Heart left ventricle (tissue), 16 donors: Measurements from ENCODE around the gene MUC4. TPM values are rescaled to one million over a fixed set of nuclear protein-coding genes. Genes with fewer than 3 reads are reported as not detected.
"Not testable (repeated sequence)": the region's sequence is repeated elsewhere in the genome, so short reads cannot be mapped to it uniquely, and the experiment has no call there.

Source experiments
- ATAC-seq, 4 donors: fragments of 200-7000 bp; cut with Tn5 transposase; one replicate each; pipeline ENCODE4 v1.9.1; 2020 to 2022; ENCODE audit warnings: moderate library complexity in 4 of 4, mild to moderate bottlenecking in 3 of 4, moderate number of reproducible peaks in 1 of 4
- DNase-seq, 5 donors: peaks; one replicate each; pipeline ENCODE4 v3.0.0-alpha.2; 2020
- H3K27ac ChIP-seq, 12 donors: fragments of 200-600 bp; sonication (generic) in 4 of 12; one replicate each; pipeline versions ENCODE4 v1.5.0 to v1.8.0; 2016 to 2022; ENCODE audit warnings: mild to moderate bottlenecking in 2 of 12
- H3K27me3 ChIP-seq, 9 donors: fragments of 200-600 bp; sonication (generic) in 2 of 9; one replicate each; pipeline versions ENCODE4 v1.5.1 to v1.8.0; 2016 to 2022; ENCODE audit warnings: mild to moderate bottlenecking in 3 of 9
- H3K36me3 ChIP-seq, 9 donors: fragments of 200-600 bp; sonication (generic) in 2 of 9; one replicate each; pipeline versions ENCODE4 v1.5.0 to v1.8.0; 2018 to 2022; ENCODE audit warnings: mild to moderate bottlenecking in 2 of 9
- H3K4me1 ChIP-seq, 12 donors: fragments of 200-600 bp; sonication (generic) in 4 of 12; one replicate each; pipeline versions ENCODE4 v1.5.0 to v1.8.0; 2016 to 2022; ENCODE audit warnings: mild to moderate bottlenecking in 3 of 12
- H3K4me3 ChIP-seq, 12 donors: fragments of 200-600 bp; sonication (generic) in 4 of 12; one replicate each; pipeline versions ENCODE4 v1.5.0 to v1.8.0; 2017 to 2022; ENCODE audit warnings: mild to moderate bottlenecking in 9 of 12, moderate library complexity in 4 of 12
- H3K9me3 ChIP-seq, 12 donors: fragments of 200-600 bp; sonication (generic) in 4 of 12; one replicate each; pipeline versions ENCODE4 v1.5.0 to v1.8.0; 2016 to 2022; ENCODE audit warnings: mild to moderate bottlenecking in 1 of 12
- POLR2A ChIP-seq, 2 donors: fragments of 450-650 bp; IDR thresholded peaks; one replicate each; pipeline ENCODE4 v1.6.1; 2017; ENCODE audit warnings: antibody characterized with exemption in 2 of 2, mild to moderate bottlenecking in 2 of 2, moderate library complexity in 2 of 2
- WGBS, 4 donors: extraction: QIAGEN DNeasy Blood & Tissue Kit in 2 of 4; methylation state at CpG; one replicate each; pipeline versions ENCODE4 v1.1.5 to v1.1.7; 2013 to 2018; 5-methylcytosine and 5-hydroxymethylcytosine counted together
- intact Hi-C, 10 donors: fragments of 100-400 bp; cut with DNase I; formaldehyde crosslinking; loops; one replicate each; pipeline versions ENCODE4 v1.11.1 to v1.14.2; 2022
- polyA plus RNA-seq, 2 donors: library from polyadenylated mRNA; stranded (reverse); fragments of 200-250 nt; gene quantifications; one replicate each; pipeline ENCODE4 v1.2.3, GENCODE V29; 2013
- total RNA-seq, 9 donors: library from RNA; depleted of rRNA in 2 of 9; stranded (reverse); fragments of >200 nt in 2 of 9; fragmentation: NEBNext Ultra II Directional in 3 of 9; extraction: Animal tissue kit (Norgen Biotek cat#: 25700) in 3 of 9; gene quantifications; one replicate each; pipeline versions ENCODE4 v1.1.0 to v1.2.4, GENCODE V29; 2016 to 2023
- TF ChIP-seq, protein P1 (sequence below), 12 donors: fragments of 200-600 bp; sonication (generic) in 4 of 12; IDR thresholded peaks; one replicate each; pipeline versions ENCODE4 v1.5.0 to v1.8.0; 2018 to 2022; ENCODE audit warnings: antibody characterized with exemption in 12 of 12, mild to moderate bottlenecking in 5 of 12
- donor health status: ischemic (EF 13 %, LVEDD 7.1; RV severe dilation, severe dysfunction).
- donor health status: healthy with polysubstance abuse.
- donor health status: DM: no; HTN: yes; CAD: no.
- donor health status: DM: no; HTN: no; CAD: no.
- donor health status: ischemic (EF 25% LVEDD 6.9; RV normal size, moderate dysfunction).
- donor health status: ischemic (EF 25% LVEDD 5.7; RV mildly dilated, moderate dysfunction).
- donor health status: healthy.
- donor health status: DM: yes; HTN: yes; CAD: no.
- donor health status: ischemic (EF 35%, LVEDD 5.7; RV mildly dilated, moderate dysfunction).
- donor health status: nonischemic (EF 11% LVEDD 7.7; RV severe dilation, severe dysfunction).
- donor health status: DM: yes; HTN: yes; CAD: no.
- donor health status: PGD.
- donor health status: ischemic (EF 29% LVEDD 5.4; RV normal size, mild dysfunction).
- donor health status: nonischemic (EF 23%, LVEDD 6.1; RV moderate dilation, normal function).

MUC4 gene
- total and polyA plus RNA-seq, 11 donors: 0.02 to 0.17 (median 0.03) TPM; not detected in 8

DNA sequence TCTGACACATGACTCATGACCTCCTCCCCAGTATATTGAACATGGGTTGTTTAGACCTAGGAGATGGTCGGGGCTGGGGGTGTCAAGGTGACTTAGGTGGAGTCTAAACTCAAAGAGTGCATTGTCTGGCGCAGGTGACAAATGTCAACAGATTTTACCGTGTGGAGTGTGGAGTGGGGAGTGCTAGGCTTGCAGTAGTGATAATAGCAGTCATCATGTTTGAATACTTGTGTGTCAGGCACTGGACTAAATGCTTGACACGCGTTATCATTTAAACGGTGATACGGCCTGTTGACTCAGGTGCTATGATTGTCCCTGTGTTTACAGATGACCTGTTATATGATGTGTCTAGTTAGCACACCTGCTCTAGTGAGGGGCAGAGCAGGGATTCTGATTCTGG, 60.2 kb downstream of the MUC4 start:
- ATAC-seq (no peak), DNase-seq (no peak)
- H3K27ac ChIP-seq: no peak overlapping the region
- intact Hi-C loops: no loop called here
- no peak overlapping the region for H3K4me3 ChIP-seq
- peaks cover 0 to 16% (median 6%) of the 10 kb centered on the region in 9 donors for H3K27me3 ChIP-seq
- no peaks in the 10 kb centered on the region for H3K9me3 ChIP-seq
- 68 to 80% (median 73%) methylated on average over 7 of the region's 7 CpGs for WGBS, 4 donors
- TF ChIP-seq, protein P1, sequence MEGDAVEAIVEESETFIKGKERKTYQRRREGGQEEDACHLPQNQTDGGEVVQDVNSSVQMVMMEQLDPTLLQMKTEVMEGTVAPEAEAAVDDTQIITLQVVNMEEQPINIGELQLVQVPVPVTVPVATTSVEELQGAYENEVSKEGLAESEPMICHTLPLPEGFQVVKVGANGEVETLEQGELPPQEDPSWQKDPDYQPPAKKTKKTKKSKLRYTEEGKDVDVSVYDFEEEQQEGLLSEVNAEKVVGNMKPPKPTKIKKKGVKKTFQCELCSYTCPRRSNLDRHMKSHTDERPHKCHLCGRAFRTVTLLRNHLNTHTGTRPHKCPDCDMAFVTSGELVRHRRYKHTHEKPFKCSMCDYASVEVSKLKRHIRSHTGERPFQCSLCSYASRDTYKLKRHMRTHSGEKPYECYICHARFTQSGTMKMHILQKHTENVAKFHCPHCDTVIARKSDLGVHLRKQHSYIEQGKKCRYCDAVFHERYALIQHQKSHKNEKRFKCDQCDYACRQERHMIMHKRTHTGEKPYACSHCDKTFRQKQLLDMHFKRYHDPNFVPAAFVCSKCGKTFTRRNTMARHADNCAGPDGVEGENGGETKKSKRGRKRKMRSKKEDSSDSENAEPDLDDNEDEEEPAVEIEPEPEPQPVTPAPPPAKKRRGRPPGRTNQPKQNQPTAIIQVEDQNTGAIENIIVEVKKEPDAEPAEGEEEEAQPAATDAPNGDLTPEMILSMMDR (IDR thresholded peaks at IDR 0.05): no peak
- no peak for TF ChIP-seq POLR2A (IDR thresholded peaks at IDR 0.05)
- H3K36me3 ChIP-seq: no peaks in the 10 kb centered on the region
- peaks cover 0 to 7% (median 0%) of the 10 kb centered on the region in 12 donors for H3K4me1 ChIP-seq

DNA sequence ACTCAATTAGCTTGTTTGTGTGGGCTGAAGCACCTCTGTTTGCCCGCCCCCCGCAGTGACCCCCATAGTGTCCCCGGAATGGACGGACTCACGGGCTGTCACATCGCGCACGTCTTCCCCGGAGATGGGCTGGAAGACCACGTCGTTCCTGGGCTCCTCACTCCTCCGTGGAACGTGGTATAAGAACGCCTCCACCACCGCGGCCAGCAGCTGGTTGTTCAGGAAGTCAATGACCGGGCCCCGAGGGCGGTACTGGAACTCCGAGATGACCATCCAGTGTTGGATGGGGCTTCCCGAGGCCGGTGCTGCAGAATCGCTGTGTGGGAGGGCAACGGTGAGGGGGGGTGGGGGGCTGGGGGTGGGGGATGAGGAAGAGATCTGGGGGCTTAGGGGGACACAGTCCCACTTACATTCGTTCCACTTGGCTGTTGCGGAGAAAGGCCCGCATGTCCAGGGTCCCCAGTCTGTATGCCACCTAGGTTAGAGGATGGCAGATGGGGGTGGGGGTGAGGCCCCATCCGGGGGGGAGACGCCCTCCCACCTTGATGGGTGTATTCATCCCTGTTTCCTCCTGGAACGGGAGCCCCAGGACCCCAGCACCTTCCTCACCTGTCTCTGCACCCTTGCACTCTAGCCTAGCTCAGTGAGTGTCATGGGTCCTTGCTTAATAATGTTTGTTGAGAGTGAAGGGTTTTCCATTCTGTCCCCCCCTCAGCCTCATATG, 60.8 kb downstream of the MUC4 start:
- no peaks in the 10 kb centered on the region for H3K9me3 ChIP-seq
- intact Hi-C loops: no loop called here
- TF ChIP-seq, protein P1 (IDR thresholded peaks at IDR 0.05): no peak
- no peak for TF ChIP-seq POLR2A (IDR thresholded peaks at IDR 0.05)
- DNase-seq: no peak
- no peak overlapping the region for H3K4me3 ChIP-seq
- ATAC-seq: no peak
- H3K4me1 ChIP-seq: peaks cover 0 to 7% (median 0%) of the 10 kb centered on the region in 12 donors
- WGBS, 4 donors: 57 to 92% (median 86%) methylated on average over 1 to 30 of the region's 30 CpGs
- H3K27ac ChIP-seq: no peak overlapping the region
- H3K36me3 ChIP-seq: no peaks in the 10 kb centered on the region
- H3K27me3 ChIP-seq: peaks cover 0 to 16% (median 6%) of the 10 kb centered on the region in 9 donors

DNA sequence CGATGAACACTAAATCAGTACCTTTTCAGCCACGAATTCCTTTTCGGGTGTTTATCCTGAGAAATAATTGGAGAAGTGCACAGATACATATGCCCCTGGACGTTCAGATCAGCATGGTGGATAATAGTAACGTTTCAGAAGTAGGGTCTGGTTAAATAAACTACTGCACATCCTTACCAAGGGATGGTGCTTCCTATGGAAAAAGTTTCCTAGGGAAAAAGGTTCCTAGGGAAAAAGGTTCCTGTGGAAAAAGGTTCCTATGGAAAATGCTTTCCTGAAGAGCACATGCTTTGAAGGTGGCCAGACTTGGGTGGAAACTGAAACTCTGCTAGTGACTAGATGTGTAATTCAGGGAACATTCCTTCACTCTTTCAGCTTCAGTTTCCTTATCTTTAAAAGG, 62.6 kb downstream of the MUC4 start:
- H3K27me3 ChIP-seq: peaks cover 0 to 16% (median 6%) of the 10 kb centered on the region in 9 donors
- H3K27ac ChIP-seq, H3K4me1 ChIP-seq, H3K4me3 ChIP-seq, H3K9me3 ChIP-seq, DNase-seq, H3K36me3 ChIP-seq, ATAC-seq: not testable (repeated sequence)
- 82 to 87% (median 82%) methylated on average over 5 of the region's 5 CpGs for WGBS, 4 donors
- intact Hi-C loops: loop anchor here in 2 of 10 donors (10.0 kb wide), 1 partner anchor 124 kb away; no protein-coding TSS in a partner anchor

DNA sequence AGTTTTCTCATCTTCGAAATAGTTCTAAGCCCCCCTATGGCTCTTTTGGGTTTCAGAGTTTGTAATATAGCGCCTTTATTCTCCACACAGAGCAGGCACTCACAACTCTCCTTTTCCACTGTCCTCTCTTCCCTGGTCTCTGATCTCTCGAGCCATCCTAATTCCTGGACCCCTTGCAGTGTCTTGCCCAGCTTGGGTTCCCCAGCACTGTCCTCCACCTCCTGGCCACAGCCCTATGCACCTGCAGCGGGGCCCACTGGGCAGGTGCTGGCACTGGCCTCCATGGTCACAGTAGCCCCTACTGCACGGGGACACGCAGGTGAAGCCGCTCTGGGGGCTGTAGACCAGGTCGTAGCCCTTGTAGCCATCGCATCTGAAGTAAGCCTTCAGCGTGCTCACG, 63.1 kb downstream of the MUC4 start:
- peaks cover 0 to 7% (median 0%) of the 10 kb centered on the region in 12 donors for H3K4me1 ChIP-seq
- no peak for TF ChIP-seq POLR2A (IDR thresholded peaks at IDR 0.05)
- TF ChIP-seq, protein P1 (IDR thresholded peaks at IDR 0.05): no peak
- H3K27me3 ChIP-seq: peaks cover 0 to 16% (median 6%) of the 10 kb centered on the region in 9 donors
- ATAC-seq (peak in 3 of 4 donors; percentile 8 to 27 (median 10)), DNase-seq (no peak)
- H3K9me3 ChIP-seq: no peaks in the 10 kb centered on the region
- H3K27ac ChIP-seq: no peak overlapping the region
- no peaks in the 10 kb centered on the region for H3K36me3 ChIP-seq
- no peak overlapping the region for H3K4me3 ChIP-seq
- WGBS, 4 donors: 95 to 97% (median 96%) methylated on average over 11 of the region's 11 CpGs
- intact Hi-C loops: loop anchor here in 2 of 10 donors (10.0 kb wide), 1 partner anchor 124 kb away; no protein-coding TSS in a partner anchor
